AML-193 (cell line): Measurements from ENCODE around the gene TPSAB1.
"Not testable (repeated sequence)": the region's sequence is repeated elsewhere in the genome, so short reads cannot be mapped to it uniquely, and the experiment has no call there.

ENCODE experiments used
- DNase-seq, 2 experiments: peaks; one replicate each; lab custom pipeline; 2025; lab: John Stamatoyannopoulos, UW

Gene TPSAB1

GRCh38 chr16:1249031-1249755, 8.7 kb downstream of the TPSAB1 start:
- DNase-seq, result not testable (repeated sequence)

DNA sequence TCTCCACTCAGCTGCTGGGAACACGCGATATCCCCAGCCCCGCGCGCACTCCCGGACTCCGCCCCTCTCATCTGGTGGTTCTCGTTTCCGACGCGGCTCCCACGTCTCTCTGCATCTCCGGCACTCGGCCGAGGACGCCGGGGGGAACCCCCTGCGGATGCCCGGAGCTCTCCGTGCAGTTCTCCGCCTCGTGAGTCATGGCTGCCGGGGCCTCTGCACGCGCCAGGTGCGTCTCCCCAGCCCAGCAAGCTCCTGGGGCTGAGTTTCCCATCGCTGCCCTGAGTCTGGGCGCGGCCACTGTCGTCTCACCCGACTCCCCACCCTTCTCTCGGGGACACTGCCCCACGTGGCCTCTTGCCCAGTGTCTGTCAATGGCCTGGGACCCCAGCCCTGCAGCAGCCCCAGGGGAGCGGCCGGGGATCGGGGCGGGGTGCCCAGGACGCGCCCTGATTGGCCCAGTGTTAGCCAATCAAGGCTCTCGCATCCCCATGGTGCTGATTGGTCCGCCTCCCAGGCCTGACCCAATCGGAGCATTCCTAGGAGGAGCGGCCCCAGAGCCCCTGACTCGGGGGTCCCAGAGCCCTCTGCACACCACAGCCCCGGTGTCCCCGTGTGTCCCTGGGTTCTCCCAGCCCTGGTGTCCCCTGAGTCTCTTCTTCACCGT, 13.3 kb downstream of the TPSAB1 start:
- DNase-seq, result not testable (repeated sequence)

- DNase-seq, result not testable (repeated sequence)
Measured at GRCh38 chr16:1254821-1255220, 14.3 kb downstream of the TPSAB1 start.

DNA sequence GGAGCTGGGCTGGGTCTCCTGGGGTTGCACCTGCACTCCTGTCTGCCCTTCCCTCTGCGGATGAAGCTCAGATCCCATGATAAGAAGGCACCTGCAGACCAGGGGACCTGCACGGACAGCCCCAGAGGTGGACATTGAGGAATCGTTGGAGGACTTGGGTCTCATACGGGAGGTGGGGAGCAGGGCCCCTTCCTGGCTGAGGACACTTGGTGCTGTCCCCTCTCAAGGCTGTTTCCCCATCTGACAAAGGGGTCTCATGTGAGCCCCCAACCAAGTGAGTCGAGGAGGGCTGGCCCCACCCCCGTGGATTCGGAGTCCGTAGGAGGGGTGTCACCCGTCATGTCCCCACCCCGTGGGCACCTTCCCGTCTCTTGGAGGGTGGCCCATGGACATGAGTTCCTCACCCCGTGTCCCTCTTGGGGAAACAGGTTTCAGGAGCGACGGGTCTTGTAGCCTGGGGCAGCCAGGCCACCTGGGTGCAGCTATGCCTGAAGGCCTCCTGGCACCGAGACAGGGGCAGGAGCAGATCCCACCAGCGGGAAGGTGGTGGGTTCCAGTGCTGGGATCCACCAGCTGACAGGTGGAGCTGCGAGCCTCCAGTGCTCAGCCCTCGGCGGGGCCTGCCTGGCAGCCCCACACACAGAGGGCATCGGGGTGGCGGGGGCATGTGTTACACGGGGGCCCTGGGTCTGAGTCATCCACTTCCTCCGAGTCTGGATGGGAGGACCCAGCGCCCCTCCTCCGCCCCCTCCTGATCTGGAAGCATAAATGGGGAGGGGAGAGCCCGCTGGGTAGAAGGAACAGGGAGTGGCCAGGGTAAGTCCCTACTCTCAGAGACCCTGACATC, 15.0 kb downstream of the TPSAB1 start, which contains the start of gene TPSD1:
Gene TPSD1 (plus strand): TSS at position 794 of the 847 bp plus-strand sequence. CDS start 212 bp downstream, outside the sequence.
- not testable (repeated sequence) for DNase-seq

GRCh38 chr16:1256296-1256873, 15.9 kb downstream of the TPSAB1 start:
- not testable (repeated sequence) for DNase-seq

DNA sequence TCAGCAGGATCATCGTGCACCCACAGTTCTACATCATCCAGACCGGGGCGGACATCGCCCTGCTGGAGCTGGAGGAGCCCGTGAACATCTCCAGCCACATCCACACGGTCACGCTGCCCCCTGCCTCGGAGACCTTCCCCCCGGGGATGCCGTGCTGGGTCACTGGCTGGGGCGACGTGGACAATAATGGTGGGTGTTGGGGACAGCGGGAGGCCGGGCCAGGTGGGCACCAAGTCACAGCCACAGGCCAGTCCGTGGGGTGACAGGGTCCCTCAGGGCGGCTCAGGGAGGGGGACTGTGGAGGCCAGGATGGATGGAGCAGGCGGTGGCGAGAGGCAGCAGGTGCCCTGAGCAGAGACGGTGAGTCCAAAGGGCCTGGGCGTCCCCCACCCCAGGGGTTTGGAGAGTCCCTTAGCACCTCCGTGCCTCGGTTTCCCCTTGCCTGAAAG, 16.4 kb downstream of the TPSAB1 start:
- DNase-seq, result no peak

DNA sequence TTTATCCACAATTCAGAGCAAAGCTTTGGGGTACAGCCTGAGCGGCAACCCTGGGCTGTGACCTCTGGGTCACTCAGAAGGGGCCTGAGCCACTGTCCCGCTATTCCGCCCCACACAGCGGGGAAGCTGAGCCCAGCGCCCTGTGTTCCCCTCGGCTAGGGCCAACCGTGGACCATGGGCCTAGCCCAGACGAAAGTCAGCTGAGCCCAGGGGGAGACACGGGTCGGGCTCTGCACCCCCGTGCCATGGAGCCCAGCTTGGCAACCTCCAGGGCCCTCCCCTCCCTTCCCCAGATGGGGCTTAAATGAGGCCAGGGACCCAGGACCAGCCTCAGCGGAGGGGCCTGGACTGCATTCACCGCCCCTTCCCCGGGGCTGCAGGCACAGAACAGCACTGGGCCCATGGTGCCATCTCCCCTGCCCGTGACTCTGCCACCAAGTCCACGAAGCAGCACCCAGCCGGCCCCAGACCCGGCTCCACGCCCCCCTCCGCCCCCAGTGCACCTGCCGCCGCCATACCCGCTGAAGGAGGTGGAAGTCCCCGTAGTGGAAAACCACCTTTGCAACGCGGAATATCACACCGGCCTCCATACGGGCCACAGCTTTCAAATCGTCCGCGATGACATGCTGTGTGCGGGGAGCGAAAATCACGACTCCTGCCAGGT, 17.2 kb downstream of the TPSAB1 start:
- no peak for DNase-seq

- DNase-seq, result no peak
Measured at GRCh38 chr16:1258225-1258600, 17.7 kb downstream of the TPSAB1 start.

DNA sequence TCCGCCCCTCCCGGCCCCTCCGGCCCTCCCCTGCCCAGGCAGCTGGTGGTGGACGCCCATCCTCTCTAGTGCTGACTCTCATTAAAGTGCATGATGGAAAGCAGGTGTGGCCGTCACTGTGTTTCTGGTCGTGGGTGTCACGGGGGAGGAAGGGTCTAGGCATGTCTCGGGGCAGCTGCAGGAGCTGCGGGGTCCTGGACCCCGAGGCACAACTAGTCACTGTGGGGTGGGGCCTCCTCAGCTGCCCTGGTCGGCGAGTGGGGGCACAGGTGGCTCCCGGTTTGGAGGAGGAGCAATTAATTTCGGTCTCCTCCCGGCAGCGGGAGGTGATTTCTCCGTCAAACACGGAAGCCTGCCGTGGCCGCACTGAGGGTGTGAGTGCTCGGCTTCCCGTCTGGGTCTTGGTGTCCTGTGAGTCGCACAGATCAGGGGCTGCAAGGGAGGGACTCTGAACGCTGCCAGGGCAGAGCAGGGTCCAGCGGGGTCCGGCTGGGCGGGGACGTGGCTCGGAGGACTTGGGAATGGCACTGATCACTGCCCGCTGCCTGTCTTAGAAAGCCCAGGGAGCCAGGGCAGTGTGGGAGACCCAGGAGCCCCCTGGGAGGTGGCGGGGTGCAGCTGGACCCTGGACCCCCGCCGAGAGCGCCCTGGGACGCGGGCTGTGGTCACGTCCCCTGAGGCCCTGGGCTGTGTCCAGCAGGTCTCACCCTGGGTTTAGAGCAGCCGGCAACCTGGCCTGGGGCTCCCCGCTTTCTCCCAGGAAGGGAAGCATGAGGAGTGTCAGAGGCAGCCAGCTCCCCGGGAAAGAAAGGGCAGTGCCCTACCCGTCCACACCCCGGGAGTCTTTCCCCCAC, 18.6 kb downstream of the TPSAB1 start:
- DNase-seq, result no peak

DNA sequence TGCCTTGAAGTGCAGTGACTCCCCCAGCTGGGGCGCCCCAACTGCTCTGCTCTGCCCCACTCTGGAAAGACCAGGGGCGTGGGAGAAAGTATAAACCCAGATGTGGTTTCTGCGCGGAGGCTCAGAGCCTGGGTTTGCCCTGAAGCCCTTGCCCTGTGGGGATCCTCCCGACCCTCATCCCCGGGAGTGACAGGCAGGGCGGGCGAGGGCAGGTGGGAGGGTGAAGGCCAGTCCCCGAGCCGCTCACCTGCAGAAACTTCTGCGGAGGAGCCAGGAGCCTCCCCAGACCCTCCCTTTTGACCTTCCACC, 19.2 kb downstream of the TPSAB1 start:
- DNase-seq, result no peak

- DNase-seq, result no peak
Measured at GRCh38 chr16:1260101-1260680, 19.7 kb downstream of the TPSAB1 start.

GRCh38 chr16:1261131-1261892, 20.8 kb downstream of the TPSAB1 start:
- no peak for DNase-seq

DNA sequence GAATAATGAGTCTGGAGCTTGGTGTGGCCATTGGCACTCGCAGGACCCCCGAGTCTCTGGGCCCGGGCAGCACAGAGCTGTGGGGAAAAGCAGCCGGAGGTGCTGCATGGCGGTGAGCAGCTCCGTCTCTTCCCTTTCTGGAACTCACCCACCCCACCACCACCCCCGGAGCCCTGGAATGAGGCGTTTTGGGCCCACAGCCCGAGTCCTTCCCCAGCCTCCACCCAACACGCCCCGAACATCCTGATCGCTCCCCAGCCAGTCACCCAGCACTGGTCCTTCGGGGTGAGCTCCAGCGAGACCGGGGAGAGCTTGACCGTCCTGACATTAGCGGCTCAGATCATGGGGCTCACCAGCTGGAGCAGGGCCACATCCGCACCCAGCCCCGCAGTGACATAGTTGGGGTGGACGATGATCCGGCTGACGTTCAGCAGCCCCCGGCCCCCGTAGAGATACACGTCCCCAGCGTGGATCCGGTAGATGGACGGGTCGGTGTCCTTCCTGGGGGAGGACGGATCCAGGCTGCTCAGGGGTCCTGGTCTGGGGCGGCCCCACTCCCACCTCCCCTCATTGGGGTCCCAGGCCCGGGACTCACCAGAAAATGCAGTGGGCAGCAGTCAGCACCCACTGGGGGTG, 21.8 kb downstream of the TPSAB1 start:
- no peak for DNase-seq

DNA sequence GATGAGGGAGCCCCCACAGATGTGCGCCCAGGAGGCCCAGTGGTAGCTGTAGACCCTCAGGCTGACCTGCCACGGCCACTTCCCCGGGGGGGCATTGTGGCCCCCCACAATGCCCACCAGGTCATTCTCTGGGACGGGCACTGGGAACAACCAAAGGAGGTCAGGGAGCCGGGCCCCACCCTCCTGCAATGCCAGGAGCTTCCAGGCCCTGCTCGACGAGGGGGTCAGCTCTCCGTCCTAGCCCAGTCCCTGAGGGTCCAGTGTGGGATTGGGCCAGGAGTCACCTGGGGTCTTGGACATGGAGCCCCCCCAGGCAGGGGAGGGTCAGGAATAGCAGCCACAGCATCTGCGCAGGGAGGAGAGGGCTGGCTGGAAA, 22.3 kb downstream of the TPSAB1 start:
- no peak for DNase-seq

DNA sequence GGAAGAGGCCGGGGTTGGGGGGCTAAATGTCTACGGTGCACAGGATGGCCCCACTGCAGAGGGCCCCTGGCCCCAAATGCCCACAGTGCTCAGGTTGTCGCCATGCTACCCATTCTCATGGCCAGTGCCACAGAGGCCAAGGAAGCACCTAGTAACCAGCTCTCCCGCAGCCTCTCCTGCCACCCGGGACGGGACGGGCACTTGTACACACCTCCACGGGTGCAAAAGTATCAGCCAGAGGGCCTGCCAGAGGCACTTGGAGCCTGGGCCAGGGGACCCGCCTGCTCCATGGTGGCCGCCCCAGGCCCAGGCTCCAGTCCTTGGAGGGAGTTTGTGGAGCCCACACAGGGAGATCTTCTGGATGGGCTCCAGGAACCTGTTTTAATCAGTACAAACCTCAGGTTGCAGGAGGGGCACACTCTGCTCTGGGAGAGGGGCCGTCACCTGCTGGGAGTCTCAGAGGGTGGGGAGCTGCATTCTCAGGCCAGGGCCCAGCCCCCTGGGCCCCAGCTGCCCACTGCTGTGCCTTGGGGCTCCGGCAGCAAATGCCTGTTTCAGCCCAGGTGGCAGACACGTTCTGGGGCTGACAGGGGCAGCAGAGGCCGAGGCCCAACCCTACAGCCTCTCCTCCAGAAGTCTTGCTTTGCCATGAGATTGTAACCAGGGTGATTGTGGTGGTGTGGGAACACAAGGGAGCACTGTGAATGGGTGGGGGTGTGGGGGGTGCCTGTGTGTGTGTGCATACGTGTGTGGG, 23.3 kb downstream of the TPSAB1 start:
- DNase-seq, result no peak

DNA sequence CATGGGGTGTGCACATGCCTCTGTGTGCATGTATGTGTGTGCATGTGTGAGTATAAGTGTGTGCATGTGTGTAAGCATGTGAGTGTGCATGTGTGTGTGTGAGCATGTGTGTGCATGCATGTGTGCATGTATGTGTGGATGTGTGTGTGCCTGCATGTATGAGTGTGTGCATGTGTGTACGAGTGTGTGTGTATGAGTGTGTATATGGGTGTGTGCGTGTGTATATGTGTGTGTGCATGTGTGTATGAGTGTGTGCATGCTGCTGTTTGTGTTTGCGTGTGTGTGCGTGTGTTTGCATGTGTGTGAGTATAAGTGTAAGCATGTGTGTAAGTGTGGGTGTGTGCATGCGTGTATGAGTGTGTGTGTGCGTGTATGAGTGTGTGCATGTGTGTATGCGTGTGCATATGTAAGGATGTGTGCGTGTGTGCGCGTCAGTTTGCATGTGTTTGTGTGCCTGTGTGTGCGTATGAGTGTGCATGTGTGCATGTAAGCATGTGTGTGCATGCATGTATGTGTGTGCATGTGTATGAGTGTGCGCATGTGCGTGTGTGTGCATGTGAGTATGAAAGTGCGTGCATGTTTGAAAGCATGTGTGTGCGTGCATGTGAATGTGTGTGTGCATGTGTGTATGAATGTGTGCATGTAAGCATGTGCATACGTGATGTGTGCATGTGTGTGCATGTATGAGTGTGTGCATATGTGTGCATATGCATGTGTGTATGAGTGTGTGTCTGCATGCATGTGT, 24.0 kb downstream of the TPSAB1 start:
- no peak for DNase-seq

- DNase-seq, result no peak
Measured at GRCh38 chr16:1265090-1265630, 24.7 kb downstream of the TPSAB1 start.

DNA sequence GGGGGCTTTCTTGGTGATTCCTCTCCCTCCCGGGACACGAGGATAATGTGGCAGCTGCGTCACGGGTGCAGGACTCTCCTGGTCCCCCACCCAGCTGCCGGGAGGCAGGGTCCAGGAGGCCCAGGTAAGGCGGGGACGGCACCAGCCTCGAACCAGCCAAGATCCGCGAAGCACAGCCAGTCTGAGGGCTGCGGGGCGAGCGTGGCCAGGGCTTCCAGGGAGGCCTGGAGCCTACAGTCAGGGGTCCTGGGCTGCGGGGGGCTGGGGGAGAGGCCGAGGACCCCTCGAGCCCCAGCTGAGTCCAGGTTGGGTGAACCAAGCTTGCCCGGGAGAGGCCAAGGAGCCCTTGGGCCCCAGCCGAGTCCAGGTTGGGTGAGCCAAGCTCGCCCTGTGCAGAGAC, 25.3 kb downstream of the TPSAB1 start:
- no peak for DNase-seq
